OCI-M1 (cell line): ENCODE results near the gene PTPN11.
"Not testable (repeated sequence)": the region's sequence is repeated elsewhere in the genome, so short reads cannot be mapped to it uniquely, and the experiment has no call there.

ENCODE experiments used
- DNase-seq: peaks from one replicate; lab custom pipeline; 2025; lab: John Stamatoyannopoulos, UW

The PTPN11 gene

GRCh38 chr12:112418608-112419296 is at the start of gene PTPN11:
Gene PTPN11 (plus strand): TSS chr12:112418947. CDS start chr12:112419112, 165 bp downstream.
- peak; percentile 88 for DNase-seq

- DNase-seq = no peak
These were observed 48.5 kb upstream of the PTPN11 start for GRCh38 chr12:112370199-112370598.

GRCh38 chr12:112370868-112371510 is 47.8 kb upstream of the PTPN11 start:
- DNase-seq = no peak

- DNase-seq = no peak
These were observed 44.5 kb upstream of the PTPN11 start for GRCh38 chr12:112374166-112374740.

- DNase-seq = no peak
These were observed 43.6 kb upstream of the PTPN11 start for GRCh38 chr12:112375105-112375504.

- DNase-seq = no peak
These were observed 37.9 kb upstream of the PTPN11 start for GRCh38 chr12:112380663-112381405.

GRCh38 chr12:112381406-112381882 is 37.3 kb upstream of the PTPN11 start:
- DNase-seq = peak; percentile 57

- DNase-seq = peak; percentile 96
These were observed 36.6 kb upstream of the PTPN11 start, which contains the start of gene HECTD4 for GRCh38 chr12:112381883-112382796. Gene HECTD4 (minus strand): TSS chr12:112382431. CDS start chr12:112382128, 303 bp downstream.

GRCh38 chr12:112382866-112383265 is 35.9 kb upstream of the PTPN11 start:
- DNase-seq = no peak

GRCh38 chr12:112386726-112387125 is 32.0 kb upstream of the PTPN11 start:
- DNase-seq = peak; percentile 91

GRCh38 chr12:112389228-112389627 is 29.5 kb upstream of the PTPN11 start:
- no peak for DNase-seq

GRCh38 chr12:112389922-112390654 is 28.7 kb upstream of the PTPN11 start:
- not testable (repeated sequence) for DNase-seq

- DNase-seq = no peak
These were observed 25.4 kb upstream of the PTPN11 start for GRCh38 chr12:112393328-112393727.

GRCh38 chr12:112401054-112401453 is 17.7 kb upstream of the PTPN11 start:
- DNase-seq = no peak

GRCh38 chr12:112401903-112402498 is 16.7 kb upstream of the PTPN11 start:
- no peak for DNase-seq

GRCh38 chr12:112406519-112407488 is 11.9 kb upstream of the PTPN11 start:
- no peak for DNase-seq

- DNase-seq = not testable (repeated sequence)
These were observed 11.1 kb upstream of the PTPN11 start for GRCh38 chr12:112407683-112408082.

GRCh38 chr12:112408621-112409020 is 10.1 kb upstream of the PTPN11 start:
- DNase-seq = no peak
